GM18868 (cell line): Measurements from ENCODE around the gene ARHGAP26.

Experiments used
- ATAC-seq: cut with Tn5 transposase; IDR thresholded peaks from one replicate; pipeline ENCODE4 v1.9.1; 2021; ENCODE audit warnings: mild to moderate bottlenecking, moderate library complexity; ENCODE audit not compliant: unreplicated experiment

The ARHGAP26 gene

DNA sequence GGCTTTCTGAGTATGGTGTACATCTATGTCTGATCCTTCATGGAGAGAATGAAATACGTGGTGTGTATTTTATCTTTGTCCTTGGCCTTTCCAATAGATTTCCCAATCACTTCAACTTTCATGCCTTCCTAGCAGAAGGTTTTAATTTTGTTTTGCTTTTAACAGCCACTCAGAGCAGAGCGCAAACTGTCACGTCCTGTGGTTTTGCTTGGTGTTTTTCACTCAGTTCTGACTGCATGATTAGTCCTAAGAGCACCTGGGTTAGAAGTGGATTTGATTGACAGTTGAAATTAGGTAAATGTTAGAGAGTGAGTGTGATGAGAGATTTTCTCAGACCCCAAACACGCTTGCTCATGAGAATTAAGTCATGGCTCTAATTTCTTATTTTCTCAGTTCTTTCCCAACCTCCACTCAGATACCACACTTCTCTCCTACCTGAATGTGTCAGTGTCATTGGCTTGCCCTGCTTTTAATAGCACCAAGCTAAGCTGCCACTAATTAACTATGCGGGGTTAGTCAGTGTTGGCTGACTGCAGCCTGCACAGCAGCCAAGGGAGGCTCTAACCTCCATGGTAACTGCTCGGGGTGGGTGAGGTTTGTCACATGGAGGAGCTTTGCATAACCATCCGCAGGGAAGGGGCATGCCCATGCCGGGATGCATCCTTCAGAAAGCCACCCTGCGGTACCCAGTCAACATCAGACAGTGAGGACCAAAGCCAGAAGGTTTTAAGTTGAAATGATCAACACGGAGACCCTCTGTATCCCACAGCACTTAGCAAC, 459.9 kb downstream of the ARHGAP26 start:
- peak; percentile 95 for ATAC-seq

- no peak for ATAC-seq
Measured at GRCh38 chr5:143230676-143230996, 460.5 kb downstream of the ARHGAP26 start.

GRCh38 chr5:143231416-143231815, 461.2 kb downstream of the ARHGAP26 start:
- ATAC-seq = no peak

GRCh38 chr5:143231973-143232812, 462.0 kb downstream of the ARHGAP26 start:
- no peak for ATAC-seq

GRCh38 chr5:143233031-143233430, 462.9 kb downstream of the ARHGAP26 start:
- no peak for ATAC-seq

- ATAC-seq = no peak
Measured at GRCh38 chr5:143234162-143234842, 464.1 kb downstream of the ARHGAP26 start.

GRCh38 chr5:143235423-143235822, 465.2 kb downstream of the ARHGAP26 start:
- no peak for ATAC-seq

DNA sequence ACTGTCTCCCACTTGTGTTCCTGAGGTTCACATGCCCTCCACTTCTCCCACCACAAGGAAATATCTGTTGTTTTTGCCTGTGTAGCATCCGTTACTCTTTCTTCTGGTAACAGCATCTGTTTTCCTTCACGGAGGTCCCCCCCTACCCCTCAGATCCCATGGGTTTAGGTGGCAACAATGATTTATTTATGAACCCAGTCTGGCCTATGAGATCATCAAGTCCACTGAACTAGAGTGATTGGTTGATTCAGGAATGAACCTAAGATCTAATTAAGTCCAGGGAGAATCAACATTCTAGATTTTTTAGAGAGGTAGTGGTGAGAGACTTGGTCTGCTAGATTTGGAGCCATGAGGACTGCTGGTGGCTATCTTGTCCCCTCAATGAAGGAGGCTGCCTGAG, 466.5 kb downstream of the ARHGAP26 start:
- ATAC-seq = no peak

- no peak for ATAC-seq
Measured at GRCh38 chr5:143237664-143238063, 467.5 kb downstream of the ARHGAP26 start.

DNA sequence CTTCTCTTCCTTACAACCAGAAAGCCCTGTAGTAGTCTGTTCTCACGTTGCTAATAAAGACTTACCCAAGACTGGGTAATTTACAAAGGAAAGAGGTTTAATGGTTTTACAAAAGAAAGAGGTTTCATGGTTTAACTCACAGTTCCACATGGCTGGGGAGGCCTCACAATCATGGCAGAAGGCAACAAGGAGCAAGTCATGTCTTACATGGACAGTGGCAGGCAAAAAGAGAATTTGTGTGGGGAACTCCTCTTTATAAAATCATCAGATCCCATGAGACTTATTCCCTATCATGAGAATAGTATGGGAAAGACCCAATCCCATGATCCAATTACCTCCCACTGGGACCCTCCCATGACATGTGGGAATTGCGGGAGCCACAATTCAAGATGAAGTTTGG, 468.4 kb downstream of the ARHGAP26 start:
- ATAC-seq = no peak

DNA sequence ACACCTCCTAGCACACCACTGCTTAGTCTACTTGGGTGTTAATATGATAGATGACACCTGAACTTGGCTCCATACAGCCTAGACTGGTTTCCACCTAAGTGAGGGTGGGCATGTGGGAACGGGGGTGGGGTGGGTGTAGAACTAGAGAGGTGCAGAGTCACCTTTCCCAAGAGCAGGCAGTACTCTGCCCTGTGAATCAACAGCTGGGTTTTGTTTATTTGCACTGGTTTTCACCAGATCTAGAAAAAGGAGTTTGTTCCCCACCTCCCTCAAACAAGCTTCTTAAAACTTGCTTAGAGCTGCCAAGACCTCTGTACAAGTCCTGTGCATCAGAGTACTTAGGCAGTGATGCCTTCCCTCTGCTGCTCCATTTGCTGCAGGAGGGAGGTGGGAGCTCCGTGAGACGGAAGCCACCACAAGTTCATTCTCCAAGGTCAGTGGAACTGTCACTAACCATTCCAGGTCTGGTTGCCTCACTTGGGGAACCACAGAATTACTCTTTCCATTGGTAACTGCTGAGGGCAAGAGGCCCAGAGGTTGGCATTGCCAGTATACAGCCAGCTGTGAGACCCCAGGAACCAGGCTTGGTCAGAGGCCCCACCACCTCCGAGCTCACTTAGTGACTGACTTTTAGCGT, 469.8 kb downstream of the ARHGAP26 start:
- ATAC-seq = no peak

- no peak for ATAC-seq
Measured at GRCh38 chr5:143241892-143242291, 471.7 kb downstream of the ARHGAP26 start.

DNA sequence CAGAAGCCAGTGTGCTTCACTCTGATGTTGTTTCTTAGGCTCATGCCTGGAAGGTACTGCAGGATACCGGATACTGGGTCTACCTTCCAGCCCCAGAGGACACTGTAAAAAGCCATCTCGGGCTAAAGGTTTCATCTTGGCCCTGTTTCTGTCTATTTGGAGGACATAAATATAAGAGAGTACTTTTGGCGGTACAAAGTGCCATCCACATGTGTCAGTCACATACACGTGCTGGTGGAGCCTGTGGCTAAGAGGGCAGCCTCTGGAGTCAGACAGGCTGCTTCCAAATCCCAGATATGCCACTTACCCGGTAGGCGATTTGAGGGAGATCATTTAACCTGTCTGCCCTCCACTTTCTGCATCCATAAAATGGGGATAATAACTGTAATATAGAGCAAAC, 472.9 kb downstream of the ARHGAP26 start:
- ATAC-seq = no peak

GRCh38 chr5:143244000-143244736, 474.0 kb downstream of the ARHGAP26 start:
- ATAC-seq = no peak

DNA sequence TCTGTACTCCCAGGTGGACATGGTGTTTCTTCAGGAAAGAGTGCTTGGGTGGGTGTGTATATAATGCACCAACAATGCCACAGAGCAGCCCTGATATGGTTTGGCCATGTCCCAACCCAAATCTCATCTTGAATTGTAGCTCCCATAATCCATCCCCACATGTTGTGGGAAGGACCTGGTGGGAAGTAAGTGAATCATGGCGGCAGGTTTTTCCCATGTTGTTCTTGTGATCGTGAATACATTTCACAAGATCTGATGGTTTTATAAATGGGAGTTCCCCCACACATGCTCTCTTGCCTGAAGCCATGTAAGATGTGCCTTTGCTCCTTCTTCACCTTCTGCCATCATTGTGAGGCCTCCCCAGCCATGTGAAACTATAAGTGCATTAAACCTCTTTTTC, 474.8 kb downstream of the ARHGAP26 start:
- ATAC-seq = no peak

GRCh38 chr5:143245929-143246561, 475.9 kb downstream of the ARHGAP26 start:
- ATAC-seq = no peak

GRCh38 chr5:143247134-143247815, 477.1 kb downstream of the ARHGAP26 start:
- no peak for ATAC-seq

DNA sequence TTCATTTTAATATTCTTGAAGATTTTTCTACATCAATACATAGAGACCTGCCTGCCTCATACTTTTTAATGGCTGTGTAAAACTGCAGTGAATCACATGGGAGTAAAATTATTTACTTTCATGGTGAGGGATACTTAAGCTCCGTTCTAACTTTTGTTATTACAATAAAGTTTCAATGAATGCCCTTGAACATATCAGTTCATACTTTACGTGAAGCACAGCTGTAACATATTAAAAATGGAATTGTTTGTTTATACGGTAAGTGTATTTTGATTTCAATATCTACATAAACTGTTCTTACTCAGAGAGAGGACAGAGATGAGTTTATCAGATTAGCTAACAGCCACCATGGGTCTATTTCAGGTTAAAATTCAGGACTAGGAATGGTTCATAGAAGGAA, 478.2 kb downstream of the ARHGAP26 start:
- no peak for ATAC-seq

- no peak for ATAC-seq
Measured at GRCh38 chr5:143248822-143249579, 478.8 kb downstream of the ARHGAP26 start.
